Amniotic epithelial cell (primary cell): ENCODE measurements around the gene SBNO1.
"Not testable (repeated sequence)": the region's sequence is repeated elsewhere in the genome, so short reads cannot be mapped to it uniquely, and the experiment has no call there.

Source experiments
- DNase-seq: peaks from one replicate; pipeline ENCODE4 v3.0.0-alpha.2; 2010; ENCODE audit warnings: low read depth

SBNO1 gene

DNA sequence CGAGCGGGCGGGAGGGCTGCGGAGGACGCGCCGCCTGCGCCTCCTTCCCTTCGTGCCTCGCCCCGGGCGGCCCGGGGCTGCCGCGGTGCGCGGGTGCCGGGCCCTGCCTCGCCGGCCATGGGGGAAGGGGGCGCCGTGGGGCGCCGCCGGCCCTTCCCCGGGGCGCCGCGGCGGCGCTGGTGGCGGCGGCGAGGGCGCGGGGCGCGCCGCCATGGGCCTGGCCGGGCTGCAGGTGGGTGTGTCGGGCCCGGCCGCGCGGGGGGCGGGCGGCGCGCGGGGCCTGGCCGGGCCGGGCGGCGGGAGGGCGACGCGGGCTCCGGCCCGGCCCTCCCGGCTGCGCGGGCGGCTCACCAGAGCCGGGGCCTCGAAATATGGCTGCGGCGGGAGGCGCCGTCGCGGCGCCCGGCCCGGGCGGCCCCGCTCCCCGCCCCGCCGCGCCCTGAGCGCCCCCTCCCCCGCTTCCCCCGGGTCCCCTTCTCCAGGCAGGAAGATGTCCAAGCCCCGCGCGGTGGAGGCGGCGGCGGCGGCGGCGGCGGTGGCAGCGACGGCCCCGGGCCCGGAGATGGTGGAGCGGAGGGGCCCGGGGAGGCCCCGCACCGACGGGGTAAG is 24.4 kb upstream of the SBNO1 start:
- no peak for DNase-seq

DNA sequence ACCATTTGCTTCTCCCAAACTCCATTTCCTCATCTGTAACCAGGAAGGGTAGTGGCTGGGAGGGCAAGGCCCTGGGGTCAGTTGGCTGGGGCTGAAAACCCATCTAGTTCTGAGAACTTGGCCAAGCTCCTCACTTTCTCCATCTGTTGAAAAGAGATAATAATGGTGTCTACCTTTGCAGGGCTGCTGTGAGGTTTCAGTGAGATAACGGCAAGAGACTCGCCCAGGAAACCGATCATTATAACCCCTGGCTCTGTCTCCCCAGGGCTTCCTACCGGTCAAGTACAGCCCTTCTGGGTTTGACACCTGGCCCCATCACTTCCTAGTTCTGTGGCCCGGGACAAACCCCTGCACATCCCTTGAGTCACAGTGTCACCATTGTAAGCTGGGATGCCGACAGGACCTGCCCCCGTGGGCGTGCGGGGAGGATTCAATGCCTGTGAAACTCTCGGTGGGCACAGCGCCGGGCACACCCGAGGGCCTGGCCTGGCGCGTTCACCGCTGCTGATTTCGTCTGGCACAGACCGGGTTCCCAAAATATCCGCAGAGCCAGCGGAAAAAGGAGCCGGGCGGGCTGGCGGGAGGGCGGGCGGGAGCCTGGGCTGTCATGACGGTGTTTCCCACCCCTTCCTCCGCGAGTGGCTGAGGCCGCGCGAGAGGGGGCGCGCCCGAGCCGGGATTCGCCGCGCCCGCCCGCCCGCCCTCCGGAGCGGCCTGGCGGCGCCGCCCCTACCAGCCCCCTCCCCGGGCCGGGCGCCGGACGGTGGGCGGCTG is 23.7 kb upstream of the SBNO1 start:
- DNase-seq: peak; percentile 40

DNA sequence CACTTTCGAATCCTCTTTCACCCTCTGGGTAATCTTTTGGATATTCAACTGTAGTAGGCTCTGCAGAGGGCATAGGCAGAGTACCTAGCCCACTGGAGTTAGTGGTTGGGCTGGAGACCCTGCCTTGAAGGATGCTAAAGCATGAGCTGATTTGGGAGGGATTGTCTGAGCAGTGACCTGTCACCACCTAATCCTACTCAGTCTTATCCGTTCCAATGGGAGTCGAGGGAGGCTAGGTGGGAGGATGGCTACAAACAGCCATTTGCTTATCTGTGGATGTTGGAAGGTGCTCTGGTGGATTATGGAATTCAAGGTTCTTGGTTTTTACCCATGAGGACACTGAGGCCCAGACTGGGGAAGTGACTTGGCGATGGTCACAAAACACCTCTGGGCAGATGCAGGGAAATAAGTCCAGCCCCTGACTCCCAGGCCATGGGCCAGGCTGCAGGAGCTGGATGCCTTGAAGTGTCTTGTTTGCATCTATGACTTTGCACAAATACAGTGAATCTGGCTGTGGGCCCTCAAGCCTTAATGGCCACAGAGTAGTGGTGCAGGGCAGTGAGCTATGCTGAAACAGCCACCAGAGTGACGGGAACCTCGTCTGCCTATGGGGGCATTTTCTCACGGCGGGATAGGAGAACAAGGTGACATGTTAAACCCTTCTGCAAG is 23.0 kb upstream of the SBNO1 start:
- no peak for DNase-seq

DNA sequence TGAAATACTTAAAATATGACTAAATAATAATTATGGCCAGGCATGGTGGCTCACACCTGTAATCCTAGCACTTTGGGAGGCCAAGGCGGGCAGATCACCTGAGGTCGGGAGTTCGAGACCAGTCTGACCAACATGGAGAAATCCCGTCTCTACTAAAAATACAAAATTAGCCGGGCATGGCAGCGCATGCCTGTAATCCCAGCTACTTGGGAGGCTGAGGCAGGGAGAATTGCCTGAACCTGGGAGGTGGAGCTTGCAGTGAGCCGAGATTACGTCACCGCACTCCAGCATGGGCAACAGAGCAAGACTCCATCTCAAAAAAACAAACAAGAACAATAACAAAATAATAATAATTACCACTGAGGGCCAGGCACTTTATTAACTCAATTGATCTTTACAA is 20.9 kb upstream of the SBNO1 start:
- DNase-seq: not testable (repeated sequence)

DNA sequence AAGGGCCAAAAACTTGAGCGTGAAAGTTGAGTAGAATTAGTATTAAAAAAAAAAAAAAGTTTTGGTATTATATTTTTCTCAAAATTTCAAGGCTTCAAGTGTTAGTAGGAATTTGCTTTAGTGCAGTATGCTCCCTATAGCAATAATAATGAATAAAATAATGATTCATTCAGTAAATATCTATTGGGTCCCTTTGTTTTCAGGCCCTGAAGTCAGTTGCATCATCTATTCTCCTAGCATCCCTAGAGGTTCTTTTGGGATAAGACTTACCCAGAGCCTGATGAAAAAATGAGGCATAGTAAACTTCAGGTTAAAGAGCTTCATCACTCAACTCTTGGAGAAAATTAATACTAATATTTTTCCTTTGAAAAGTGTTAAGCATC is 20.3 kb upstream of the SBNO1 start:
- no peak for DNase-seq

DNA sequence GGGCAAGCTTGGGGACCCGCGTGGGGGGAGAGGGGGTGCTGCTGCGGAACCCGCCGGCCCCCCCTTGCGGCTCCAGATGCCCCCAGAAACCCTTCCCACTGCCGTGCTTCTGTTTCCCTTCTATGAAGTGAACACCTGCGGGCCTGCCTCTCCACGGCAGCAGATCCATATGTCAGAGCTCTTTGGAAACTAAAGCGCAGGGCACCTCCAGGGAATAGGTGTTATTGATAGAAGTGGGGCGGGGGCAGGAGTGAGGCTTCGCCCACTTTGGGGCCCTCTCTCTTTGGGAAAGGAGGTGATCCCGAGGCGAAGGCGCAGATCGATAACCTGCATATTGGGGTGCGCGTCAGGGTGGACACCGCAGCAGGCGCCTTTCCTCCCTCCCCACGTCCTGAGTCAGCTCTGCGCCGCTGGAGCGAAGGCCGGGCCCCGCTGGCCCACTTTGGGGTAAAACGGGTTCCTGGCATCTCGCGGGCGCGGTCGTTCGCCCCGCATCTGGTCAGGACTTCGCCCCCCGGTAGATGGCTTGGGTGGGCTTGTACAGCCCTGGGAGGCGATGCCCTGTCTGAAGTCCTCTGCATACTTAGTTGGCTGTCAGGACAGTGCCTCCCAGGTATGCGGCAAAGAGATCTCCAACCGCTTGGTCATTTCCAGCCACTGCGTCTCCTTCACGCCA is 19.8 kb upstream of the SBNO1 start:
- DNase-seq: no peak

DNA sequence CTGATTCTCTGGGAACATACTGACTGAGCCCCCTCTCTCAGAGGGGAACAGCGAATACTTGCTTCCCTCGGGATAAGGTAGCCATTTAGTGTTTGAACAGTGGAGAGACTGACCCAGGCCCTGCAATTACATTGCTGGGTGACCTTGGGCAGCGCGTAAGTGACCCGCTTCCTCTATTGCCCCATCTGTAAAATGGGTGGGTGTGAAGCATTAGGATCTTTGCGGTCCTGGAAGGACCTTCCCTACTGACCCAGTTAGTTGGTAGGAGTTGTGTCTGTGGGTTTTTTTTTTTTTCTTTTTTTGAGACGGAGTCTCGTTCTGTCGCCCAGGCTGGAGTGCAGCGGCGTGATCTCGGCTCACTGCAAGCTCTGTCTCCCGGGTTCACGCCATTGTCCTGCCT is 18.0 kb upstream of the SBNO1 start:
- no peak for DNase-seq

DNA sequence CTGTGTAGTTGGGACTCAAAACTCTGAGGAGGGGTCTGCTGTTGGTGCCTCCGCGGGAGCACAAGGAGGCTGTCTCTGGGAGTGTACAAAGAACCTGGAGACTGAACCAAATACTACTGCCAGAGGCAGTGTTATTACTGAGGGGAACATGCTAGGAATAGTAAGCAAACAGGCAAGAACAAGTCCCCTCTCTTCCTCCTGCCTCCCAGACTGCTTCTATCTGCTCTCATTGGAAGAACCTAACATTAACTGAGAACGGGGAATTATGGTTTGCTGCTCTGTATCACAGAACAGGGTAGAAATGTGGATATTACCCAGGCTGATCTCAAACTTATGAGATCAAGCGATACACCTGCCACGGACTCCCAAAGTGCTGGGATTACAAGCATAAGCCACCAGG is 14.7 kb upstream of the SBNO1 start:
- DNase-seq: no peak

DNA sequence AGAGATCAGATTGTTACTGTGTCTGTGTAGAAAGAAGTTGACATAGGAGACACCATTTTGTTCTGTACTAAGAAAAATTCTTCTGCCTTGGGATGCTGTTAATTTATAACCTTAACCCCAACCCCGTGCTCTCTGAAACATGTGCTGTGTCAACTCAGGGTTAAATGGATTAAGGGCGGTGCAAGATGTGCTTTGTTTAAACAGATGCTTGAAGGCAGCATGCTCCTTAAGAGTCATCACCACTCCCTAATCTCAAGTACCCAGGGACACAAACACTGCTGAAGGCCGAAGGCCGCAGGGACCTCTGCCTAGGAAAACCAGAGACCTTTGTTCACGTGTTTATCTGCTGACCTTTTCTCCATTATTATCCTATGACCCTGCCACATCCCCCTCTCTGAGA is 7.8 kb upstream of the SBNO1 start:
- not testable (repeated sequence) for DNase-seq

DNA sequence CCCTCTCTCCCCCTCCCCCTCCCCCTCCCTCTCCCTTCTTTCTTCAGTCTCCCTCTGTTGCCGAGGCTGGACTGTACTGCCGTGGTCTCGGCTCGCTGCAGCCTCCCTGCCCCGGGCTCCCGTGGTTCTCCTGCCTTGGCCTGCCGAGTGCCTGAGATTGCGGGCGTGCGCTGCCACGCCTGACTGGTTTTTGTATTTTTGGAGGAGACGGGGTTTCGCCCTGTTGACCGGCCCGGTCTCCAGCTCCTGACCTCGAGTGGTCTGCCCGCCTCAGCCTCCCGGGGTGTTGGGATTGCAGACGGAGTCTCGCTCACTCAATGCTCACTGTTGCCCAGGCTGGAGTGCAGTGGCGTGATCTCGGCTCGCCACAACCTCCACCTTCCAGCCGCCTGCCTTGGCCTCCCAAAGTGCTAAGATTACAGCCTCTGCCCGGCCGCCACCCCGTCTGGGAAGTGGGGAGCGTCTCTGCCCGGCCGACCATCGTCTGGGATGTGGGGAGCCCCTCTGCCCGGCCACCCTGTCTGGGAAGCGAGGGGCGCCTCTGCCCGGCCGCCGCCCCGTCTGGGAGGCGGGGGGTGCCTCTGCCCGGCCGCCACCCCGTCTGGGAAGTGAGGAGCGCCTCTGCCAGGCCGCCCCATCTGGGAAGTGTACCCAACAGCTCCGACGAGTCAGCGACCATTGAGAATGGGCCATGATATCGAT is 7.2 kb upstream of the SBNO1 start:
- not testable (repeated sequence) for DNase-seq

DNA sequence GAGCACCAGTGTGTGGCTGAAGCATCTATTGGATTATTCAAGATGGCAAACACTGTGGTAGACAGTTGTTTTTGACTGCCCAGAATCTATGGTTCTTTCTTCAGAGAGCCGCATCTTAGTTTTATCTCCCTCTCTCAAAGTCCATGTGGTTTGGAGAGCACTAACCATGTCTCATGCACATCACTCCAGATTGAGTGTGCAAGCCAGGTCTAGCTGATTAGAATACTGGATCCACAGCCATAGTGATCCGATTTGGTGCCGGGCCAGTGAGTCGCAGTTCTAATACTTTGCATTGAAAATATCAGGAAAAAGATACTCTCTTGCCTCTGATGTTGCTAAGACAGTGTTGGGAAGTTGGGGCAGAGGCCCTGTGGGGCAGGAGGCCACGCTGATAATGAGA is 4.6 kb upstream of the SBNO1 start:
- no peak for DNase-seq

DNA sequence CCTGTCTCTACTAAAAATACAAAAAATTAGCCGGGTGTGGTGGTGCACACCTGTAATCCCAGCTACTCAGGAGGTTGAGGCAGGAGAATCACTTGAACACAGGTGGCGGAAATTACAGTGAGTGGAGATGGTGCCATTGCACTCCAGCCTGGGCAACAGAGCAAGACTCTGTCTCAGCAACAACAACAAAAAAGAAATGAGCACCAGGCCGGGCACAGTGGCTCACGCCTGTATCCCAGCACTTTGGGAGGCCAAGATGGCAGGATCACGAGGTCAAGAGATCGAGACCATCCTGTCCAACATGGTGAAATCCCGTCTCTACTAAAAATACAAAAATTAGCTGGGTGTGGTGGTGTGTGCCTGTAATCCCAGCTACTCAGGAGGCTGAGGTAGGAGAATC is 3.8 kb upstream of the SBNO1 start:
- not testable (repeated sequence) for DNase-seq

DNA sequence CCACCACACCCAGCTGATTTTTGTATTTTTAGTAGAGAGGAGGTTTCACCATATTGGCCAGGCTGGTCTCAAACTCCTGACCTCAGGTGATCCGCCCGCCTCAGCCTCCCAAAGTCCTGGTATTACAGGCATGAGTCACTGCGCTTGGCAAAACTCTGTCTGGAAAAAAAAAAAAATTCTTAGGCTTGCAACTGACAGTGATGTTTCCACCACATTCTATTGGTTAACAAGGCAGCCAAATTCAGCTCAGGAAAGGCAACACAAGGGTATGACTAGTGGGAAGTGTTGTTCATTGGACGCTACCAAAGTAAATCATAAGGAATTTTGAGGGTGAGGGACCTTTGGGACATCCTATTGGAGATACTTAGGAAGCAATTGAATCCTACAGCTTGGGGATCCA is 2.9 kb upstream of the SBNO1 start:
- peak; percentile 33 for DNase-seq

DNA sequence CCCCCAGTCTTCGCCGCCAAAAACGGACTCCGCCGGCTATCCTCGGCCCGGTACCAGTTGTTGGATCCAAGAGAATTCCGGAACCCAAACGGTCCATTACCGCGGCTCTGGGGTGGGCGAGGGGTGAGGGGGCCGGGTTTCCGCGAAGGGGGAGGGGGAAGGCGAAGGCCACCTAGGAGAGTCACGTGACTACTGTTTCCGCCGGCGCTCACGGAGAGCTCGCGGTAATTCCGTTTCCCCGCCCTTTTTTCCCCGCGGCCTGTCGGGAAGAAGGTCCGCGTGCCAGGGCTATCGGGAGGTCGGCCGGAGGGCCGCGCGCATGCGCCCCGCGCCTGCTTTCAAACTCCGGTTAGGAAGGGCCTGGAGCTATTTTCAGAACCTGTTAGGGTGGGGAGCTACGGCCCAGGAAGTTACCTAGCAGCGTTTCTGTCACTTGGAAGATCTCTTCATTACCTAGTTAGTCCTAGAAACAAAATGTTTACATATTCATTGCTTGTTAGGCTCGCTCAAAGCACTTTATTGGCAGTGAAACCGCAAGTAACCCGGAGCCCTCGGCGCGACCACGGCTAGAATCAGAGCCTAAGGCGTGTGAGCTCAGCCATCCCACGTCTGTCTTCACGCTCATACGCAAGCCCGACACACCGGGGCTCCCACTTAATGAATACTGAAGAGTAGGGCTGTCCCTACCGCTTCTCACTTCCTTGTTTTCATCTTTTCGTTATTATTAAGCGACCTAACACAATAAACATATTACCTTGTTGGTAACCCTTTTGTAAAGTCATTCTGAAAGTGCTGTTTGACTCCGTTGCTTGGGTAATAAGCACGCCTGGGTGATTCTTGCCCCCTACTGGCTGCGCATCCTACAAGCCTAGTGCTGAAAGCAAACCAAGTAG is 624 bp upstream of the SBNO1 start:
- peak; percentile 97 for DNase-seq

DNA sequence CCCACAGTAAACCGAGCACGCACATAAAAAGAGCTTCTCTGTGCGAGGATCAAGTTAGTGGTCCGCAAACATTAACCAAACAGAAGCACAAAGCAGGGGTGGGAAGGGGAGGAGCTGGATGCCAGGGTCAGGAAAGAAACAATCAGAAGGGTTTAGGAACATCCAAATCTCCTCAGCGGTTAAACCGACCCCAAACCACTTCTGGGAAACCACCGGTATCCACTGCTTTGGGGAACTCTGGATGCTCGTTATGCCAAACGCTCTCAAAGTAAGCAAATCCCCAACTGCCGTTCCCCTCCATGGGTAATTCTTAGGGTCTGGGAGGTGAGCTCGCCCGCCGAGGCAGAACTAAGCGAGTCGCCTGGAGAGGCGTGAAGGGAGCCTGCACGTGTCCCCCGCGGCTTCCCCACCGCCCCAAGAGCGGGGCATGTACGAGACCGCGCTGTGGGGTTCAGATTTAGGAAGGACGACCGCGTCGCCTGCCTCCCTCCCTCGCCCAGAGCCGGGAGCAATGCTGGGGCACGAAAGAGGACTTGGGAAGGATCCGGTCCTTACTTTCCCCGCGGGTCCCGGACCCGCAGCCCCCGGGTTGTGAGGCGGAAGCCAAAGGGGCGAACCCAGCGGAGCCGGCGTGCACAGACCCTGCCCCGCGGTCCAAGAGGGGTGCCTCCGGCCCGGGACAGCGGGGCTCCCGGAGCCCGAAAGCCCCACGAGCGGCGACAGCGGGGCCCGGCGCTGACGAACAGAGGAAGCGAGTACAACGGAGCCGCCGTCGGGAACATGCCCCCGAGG is 711 bp downstream of the SBNO1 start:
- DNase-seq: no peak

DNA sequence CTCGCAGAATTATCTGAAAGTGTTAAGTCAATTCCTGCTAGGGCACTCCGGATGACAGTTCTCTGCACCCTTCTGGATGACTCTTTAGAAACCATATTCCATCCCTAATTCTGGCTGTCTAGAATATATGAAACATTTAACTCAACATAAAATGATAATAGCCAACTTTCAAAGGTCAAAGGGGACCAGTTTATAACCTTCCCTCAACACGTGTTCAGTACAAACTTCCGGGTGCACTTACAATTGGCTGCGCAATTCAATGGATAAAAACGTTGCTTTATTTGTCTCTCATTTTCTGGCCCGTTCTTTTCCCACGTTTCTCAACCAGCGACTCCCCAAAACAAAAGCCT is 1.3 kb downstream of the SBNO1 start:
- peak; percentile 30 for DNase-seq

DNA sequence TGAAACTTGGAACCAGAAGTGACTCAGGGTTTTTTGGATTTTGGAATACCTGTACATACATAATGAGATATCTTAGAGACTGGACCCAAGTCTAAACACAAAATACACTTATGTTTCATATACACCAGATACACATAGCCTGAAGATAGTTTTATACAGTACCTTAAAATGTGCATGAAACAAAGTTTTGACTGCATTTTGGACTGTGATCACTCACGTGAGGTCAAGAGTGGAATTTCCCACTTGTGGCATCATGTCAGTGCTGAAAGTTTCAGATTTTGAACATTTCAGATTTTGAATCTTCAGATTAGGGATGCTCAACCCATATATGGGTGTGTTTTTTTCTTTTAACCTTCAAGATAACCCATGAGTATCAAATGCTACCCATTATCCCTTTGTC is 6.6 kb downstream of the SBNO1 start:
- DNase-seq: no peak

DNA sequence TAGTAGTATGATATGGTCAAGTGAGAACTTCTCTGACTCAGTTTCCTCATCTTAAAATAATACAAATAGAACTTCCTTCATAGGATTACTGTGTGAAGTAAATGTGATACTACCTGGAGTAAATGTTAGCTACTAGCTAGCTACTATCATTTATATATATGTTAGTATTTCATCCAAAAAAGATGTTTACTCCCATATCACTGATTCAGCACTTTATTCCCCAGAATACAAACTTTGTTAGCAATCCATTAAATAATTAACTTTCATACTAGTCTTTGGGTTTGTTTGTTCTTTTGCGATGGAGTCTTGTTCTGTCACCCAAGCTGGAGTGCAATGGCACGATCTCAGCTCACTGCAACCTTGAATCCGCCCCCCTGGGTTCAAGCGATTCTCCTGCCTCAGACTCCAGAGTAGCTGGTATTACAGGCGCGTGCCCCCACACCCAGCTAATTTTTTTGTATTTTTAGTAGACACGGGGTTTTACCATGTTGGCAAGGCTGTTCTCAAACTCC is 8.4 kb downstream of the SBNO1 start:
- no peak for DNase-seq

DNA sequence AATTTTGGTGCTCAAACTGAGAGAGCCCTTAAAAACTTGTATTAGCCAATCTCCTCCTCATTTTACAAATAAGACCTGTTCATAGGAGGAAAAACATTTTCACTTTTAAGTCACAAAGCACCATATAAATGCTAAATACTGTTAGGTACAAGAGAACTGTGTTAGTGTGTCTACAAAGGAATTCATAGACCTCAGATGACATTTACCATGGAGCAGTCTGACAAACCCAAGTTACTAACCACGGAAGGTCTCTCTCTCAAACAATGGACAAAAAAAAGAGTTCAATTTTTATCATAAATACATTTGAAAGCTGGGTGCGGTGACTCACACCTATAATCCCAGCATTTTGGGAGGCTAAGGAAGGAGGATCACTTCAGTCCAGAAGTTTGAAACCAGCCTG is 10.0 kb downstream of the SBNO1 start:
- no peak for DNase-seq

DNA sequence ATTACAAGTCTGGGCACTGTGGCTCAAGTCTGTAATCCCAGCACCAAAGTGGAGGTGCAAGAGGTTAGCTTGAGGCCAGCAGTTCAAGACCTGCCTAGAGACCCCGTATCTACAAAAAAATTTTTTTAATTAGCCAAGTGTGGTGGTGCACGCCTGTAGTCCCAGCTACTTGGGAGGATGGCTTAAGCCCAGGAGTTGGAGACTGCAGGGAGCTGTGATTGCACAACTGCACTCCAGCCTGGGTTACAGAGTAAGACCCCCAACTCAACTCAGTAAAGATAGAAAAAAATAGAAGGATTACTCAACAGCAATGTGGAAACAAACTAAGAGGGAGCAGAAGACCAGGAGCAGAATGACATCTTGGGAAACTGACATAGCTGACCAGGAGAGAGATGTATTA is 13.3 kb downstream of the SBNO1 start:
- DNase-seq: no peak
